CD14-positive monocyte (primary cell): ENCODE results near the gene DMBX1. TPM values are rescaled to one million over a fixed set of nuclear protein-coding genes. Genes with fewer than 3 reads are reported as not detected.

ENCODE experiments used
- DNase-seq, 3 donors: peaks; one replicate each; pipeline ENCODE4 v3.0.0-alpha.2; 2011 to 2022
- H2AFZ ChIP-seq: 2 replicates; pipeline ENCODE4 v1.6.0; 2012; ENCODE audit warnings: mild to moderate bottlenecking, low read depth, low read length, inconsistent platforms; ENCODE audit not compliant: insufficient read depth, poor library complexity, severe bottlenecking
- H3K27ac ChIP-seq, 2 donors: 1 replicate in 1 of 2; 2 replicates in 1 of 2; pipeline ENCODE4 v1.5.1; 2012 to 2013; ENCODE audit warnings: low read length in 2 of 2, control low read depth in 1 of 2, inconsistent platforms in 1 of 2, low read depth in 1 of 2, mild to moderate bottlenecking in 1 of 2
- H3K27me3 ChIP-seq, 2 donors: one replicate each; pipeline versions ENCODE4 v1.6.0 to v1.6.1; 2011 to 2013; ENCODE audit warnings: low read length in 2 of 2; ENCODE audit not compliant: control insufficient read depth in 2 of 2, insufficient read depth in 2 of 2
- H3K36me3 ChIP-seq, 2 donors: replicated peaks in 1 of 2; 1 replicate in 1 of 2; 2 replicates in 1 of 2; pipeline versions ENCODE4 v1.5.1 to v1.6.1; 2012 to 2013; ENCODE audit warnings: low read length in 2 of 2, control low read depth in 1 of 2, inconsistent platforms in 1 of 2, mild to moderate bottlenecking in 1 of 2; ENCODE audit not compliant: insufficient read depth in 2 of 2, control insufficient read depth in 1 of 2
- H3K4me1 ChIP-seq, 2 donors: 1 replicate in 1 of 2; 2 replicates in 1 of 2; pipeline versions ENCODE4 v1.5.1 to v1.6.1; 2012 to 2013; ENCODE audit warnings: low read length in 2 of 2, control low read depth in 1 of 2, inconsistent platforms in 1 of 2, mild to moderate bottlenecking in 1 of 2, moderate library complexity in 1 of 2; ENCODE audit not compliant: insufficient read depth in 2 of 2, control insufficient read depth in 1 of 2
- H3K4me2 ChIP-seq: replicated peaks from 2 replicates; pipeline ENCODE3; 2012; ENCODE audit warnings: low read length, moderate library complexity, mild to moderate bottlenecking; ENCODE audit not compliant: poor library complexity, severe bottlenecking; ENCODE audit errors: extremely low read depth
- H3K4me3 ChIP-seq, 3 experiments: fragments of 200-600 bp in 1 of 3; sonication (generic) in 1 of 3; replicated peaks in 1 of 3; 1 replicate in 2 of 3; 2 replicates in 1 of 3; pipeline ENCODE4 v1.5.1; 2011 to 2013; ENCODE audit warnings: low read length in 3 of 3, mild to moderate bottlenecking in 3 of 3, control low read depth in 2 of 3, low read depth in 2 of 3, inconsistent platforms in 1 of 3, moderate library complexity in 1 of 3
- H3K79me2 ChIP-seq: 2 replicates; pipeline ENCODE4 v1.6.0; 2012; ENCODE audit warnings: mild to moderate bottlenecking, control low read depth, inconsistent platforms, low read length, moderate library complexity; ENCODE audit not compliant: insufficient read depth
- H3K9ac ChIP-seq: 2 replicates; pipeline ENCODE4 v1.6.0; 2017; ENCODE audit warnings: low read length, mild to moderate bottlenecking; ENCODE audit not compliant: insufficient read depth, poor library complexity, severe bottlenecking
- H3K9me3 ChIP-seq, 2 donors: replicated peaks in 1 of 2; 1 replicate in 1 of 2; 2 replicates in 1 of 2; pipeline versions ENCODE4 v1.5.1 to v1.6.1; 2012 to 2013; ENCODE audit warnings: low read length in 2 of 2, control low read depth in 1 of 2; ENCODE audit not compliant: control insufficient read depth in 1 of 2, insufficient read depth in 1 of 2
- H4K20me1 ChIP-seq: 2 replicates; pipeline ENCODE4 v1.6.0; 2012; ENCODE audit warnings: mild to moderate bottlenecking, low read length, control low read depth, moderate library complexity; ENCODE audit not compliant: insufficient read depth
- H3K27ac Mint-ChIP-seq, 7 donors: one replicate each; pipeline ENCODE4 v1.8.0; 2020; ENCODE audit warnings: mild to moderate bottlenecking in 7 of 7, mixed read lengths in 7 of 7, moderate library complexity in 6 of 7, inconsistent platforms in 2 of 7
- H3K27me3 Mint-ChIP-seq, 3 donors: one replicate each; pipeline ENCODE4 v1.8.0; 2021 to 2022; ENCODE audit warnings: low read depth in 3 of 3, mild to moderate bottlenecking in 3 of 3, mixed read lengths in 3 of 3, moderate library complexity in 3 of 3, inconsistent platforms in 1 of 3
- H3K36me3 Mint-ChIP-seq, 2 donors: one replicate each; pipeline ENCODE4 v1.8.0; 2020; ENCODE audit warnings: mixed read lengths in 2 of 2, inconsistent platforms in 1 of 2, mild to moderate bottlenecking in 1 of 2
- H3K4me1 Mint-ChIP-seq: one replicate; pipeline ENCODE4 v1.8.0; 2020; ENCODE audit warnings: mild to moderate bottlenecking, mixed read lengths
- H3K4me3 Mint-ChIP-seq, 2 donors: one replicate each; pipeline ENCODE4 v1.8.0; 2020; ENCODE audit warnings: mild to moderate bottlenecking in 2 of 2, mixed read lengths in 2 of 2, moderate library complexity in 1 of 2
- H3K9me3 Mint-ChIP-seq, 7 donors: one replicate each; pipeline ENCODE4 v1.8.0; 2020 to 2022; ENCODE audit warnings: mixed read lengths in 7 of 7, mild to moderate bottlenecking in 6 of 7, moderate library complexity in 6 of 7, inconsistent platforms in 2 of 7
- WGBS: methylation state at CpG from one replicate; pipeline ENCODE4 v1.1.5; 2013; ENCODE audit warnings: missing lambda C conversion rate; ENCODE audit not compliant: insufficient coverage; 5-methylcytosine and 5-hydroxymethylcytosine counted together
- intact Hi-C, 2 donors: fragments of 100-400 bp; cut with micrococcal nuclease; formaldehyde crosslinking; loops; one replicate each; pipeline versions ENCODE4 v1.15.0 to v1.15.1; 2023
- polyA plus RNA-seq, 3 donors: library from polyadenylated mRNA; depleted of rRNA in 1 of 3; unstranded in 2 of 3; stranded (reverse) in 1 of 3; fragments of 300-500 nt in 2 of 3; fragments of >200 nt in 1 of 3; fragmentation: Illumina TruSeq in 2 of 3; gene quantifications; 1 replicate in 2 of 3; 2 replicates in 1 of 3; pipeline ENCODE4 v1.2.3, GENCODE V29; 2012 to 2021
- TF ChIP-seq, protein P1 (sequence below): fragments of 200-600 bp; IDR thresholded peaks from one replicate; pipeline ENCODE4 v1.8.0; 2022; ENCODE audit warnings: antibody characterized with exemption, mild to moderate bottlenecking

DMBX1 gene
- polyA plus RNA-seq, 3 donors = not detected

DNA sequence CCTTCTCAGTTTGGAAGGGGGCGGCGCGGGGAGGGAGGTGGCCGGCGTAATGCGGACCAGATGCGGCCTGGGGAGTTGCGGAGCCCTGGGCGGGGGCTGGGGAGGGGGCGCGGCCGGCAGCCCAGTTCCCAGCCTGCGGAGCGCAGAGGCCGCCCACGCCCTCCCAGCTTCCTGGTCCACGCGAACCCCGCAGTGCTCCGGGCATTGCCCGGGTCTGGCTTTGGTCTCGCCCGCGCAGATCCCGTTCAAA, 695 bp downstream of the DMBX1 start:
- Histone ChIP-seq H3K9ac (no peak overlapping the region), H3K4me3 (peak overlapping the region in 1 of 3 experiments; percentile 67), H3K27ac (no peak overlapping the region), H3K4me1 (peaks cover 4 to 18% of the 10 kb centered on the region in 2 donors), H3K4me2 (peak overlapping the region; percentile 67), H3K9me3 (peaks cover 0 to 46% of the 10 kb centered on the region in 2 donors), H3K27me3 (peaks cover 83 to 97% of the 10 kb centered on the region in 2 donors), H3K36me3 (no peaks in the 10 kb centered on the region), H2AFZ (no peak overlapping the region), H4K20me1 (no peaks in the 10 kb centered on the region), H3K79me2 (no peaks in the 10 kb centered on the region)
- no peak for DNase-seq
- Mint-ChIP-seq H3K27me3 (peaks cover 96 to 100% (median 97%) of the 10 kb centered on the region in 3 donors), H3K36me3 (peaks cover 7 to 10% of the 10 kb centered on the region in 2 donors), H3K27ac (no peak overlapping the region), H3K4me1 (peaks cover 17% of the 10 kb centered on the region), H3K9me3 (peaks cover 0 to 40% (median 6%) of the 10 kb centered on the region in 7 donors), H3K4me3 (peak overlapping the region; percentile 72 to 94)
- 7% methylated on average over 24 of the region's 25 CpGs for WGBS
- TF ChIP-seq, protein P1, sequence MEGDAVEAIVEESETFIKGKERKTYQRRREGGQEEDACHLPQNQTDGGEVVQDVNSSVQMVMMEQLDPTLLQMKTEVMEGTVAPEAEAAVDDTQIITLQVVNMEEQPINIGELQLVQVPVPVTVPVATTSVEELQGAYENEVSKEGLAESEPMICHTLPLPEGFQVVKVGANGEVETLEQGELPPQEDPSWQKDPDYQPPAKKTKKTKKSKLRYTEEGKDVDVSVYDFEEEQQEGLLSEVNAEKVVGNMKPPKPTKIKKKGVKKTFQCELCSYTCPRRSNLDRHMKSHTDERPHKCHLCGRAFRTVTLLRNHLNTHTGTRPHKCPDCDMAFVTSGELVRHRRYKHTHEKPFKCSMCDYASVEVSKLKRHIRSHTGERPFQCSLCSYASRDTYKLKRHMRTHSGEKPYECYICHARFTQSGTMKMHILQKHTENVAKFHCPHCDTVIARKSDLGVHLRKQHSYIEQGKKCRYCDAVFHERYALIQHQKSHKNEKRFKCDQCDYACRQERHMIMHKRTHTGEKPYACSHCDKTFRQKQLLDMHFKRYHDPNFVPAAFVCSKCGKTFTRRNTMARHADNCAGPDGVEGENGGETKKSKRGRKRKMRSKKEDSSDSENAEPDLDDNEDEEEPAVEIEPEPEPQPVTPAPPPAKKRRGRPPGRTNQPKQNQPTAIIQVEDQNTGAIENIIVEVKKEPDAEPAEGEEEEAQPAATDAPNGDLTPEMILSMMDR = no peak
- intact Hi-C loops = no loop called here

DNA sequence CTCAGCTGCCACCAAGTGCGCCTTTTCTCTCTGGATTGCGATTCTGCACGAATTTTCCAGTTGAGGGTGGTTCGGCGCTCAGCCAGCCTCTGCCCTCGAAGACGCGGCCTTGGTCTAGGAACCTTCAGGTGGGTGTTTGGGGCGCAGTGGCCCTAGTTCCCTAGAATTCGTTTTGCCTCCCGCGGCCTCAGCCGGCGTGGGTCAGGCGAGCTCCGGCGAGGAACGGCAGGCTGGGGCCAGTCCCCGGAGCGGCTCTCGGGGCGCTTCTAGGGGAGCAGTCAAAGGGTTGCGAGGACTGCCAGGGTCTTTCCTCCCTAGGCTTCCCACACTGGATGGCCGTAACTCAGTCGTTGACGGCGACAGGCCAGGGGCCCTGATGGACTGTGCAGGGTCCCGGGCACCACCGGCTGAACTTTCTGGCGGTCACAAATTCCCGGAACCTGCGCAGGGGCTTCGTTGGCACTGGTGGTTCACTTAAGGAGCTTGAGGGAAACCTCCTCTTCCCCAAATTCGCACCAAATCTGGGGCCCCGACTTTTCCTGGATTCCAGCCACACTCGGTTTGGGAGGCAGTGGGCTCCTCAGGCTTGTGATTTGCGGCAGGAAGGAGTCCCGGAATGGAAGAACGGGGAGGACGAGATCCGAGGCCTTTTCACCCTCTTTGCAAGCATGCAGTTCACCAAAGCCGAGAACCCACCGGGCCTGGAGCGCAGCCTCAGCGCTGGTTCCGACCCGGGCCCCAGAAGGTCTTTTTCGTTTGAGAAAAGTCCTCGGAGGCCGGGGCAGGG, 1.2 kb downstream of the DMBX1 start:
- no peak overlapping the region for H3K9ac ChIP-seq
- no peaks in the 10 kb centered on the region for H4K20me1 ChIP-seq
- H3K27ac ChIP-seq = no peak overlapping the region
- H3K27me3 ChIP-seq = peaks cover 83 to 98% of the 10 kb centered on the region in 2 donors
- Mint-ChIP-seq H3K4me3 (peak overlapping the region in 1 of 2 donors; percentile 74), H3K27me3 (peaks cover 96 to 100% (median 99%) of the 10 kb centered on the region in 3 donors), H3K9me3 (peaks cover 0 to 40% (median 6%) of the 10 kb centered on the region in 7 donors), H3K27ac (no peak overlapping the region), H3K4me1 (peaks cover 17% of the 10 kb centered on the region), H3K36me3 (peaks cover 7 to 10% of the 10 kb centered on the region in 2 donors)
- intact Hi-C loops = no loop called here
- no peaks in the 10 kb centered on the region for H3K36me3 ChIP-seq
- TF ChIP-seq, protein P1 = no peak
- H3K4me2 ChIP-seq = no peak overlapping the region
- peaks cover 4 to 18% of the 10 kb centered on the region in 2 donors for H3K4me1 ChIP-seq
- H3K79me2 ChIP-seq = no peaks in the 10 kb centered on the region
- H3K4me3 ChIP-seq = no peak overlapping the region
- H2AFZ ChIP-seq = no peak overlapping the region
- no peak for DNase-seq
- 3% methylated on average over 42 of the region's 50 CpGs for WGBS
- peaks cover 0 to 46% of the 10 kb centered on the region in 2 donors for H3K9me3 ChIP-seq
